Mucosa of descending colon (tissue), 3 donors: ENCODE data around the gene ZNF569. TPM values are rescaled to one million over a fixed set of nuclear protein-coding genes. Genes with fewer than 3 reads are reported as not detected.
A peak's percentile ranks its signal among the peaks of the same experiment; 100 is the strongest.

ENCODE experiments used
- ATAC-seq: fragments of 200-7000 bp; cut with Tn5 transposase; one replicate; pipeline ENCODE4 v1.9.1; 2020; ENCODE audit warnings: mild to moderate bottlenecking, moderate library complexity
- DNase-seq, 3 donors: peaks; one replicate each; pipeline ENCODE4 v3.0.0-alpha.2; 2020
- H3K36me3 ChIP-seq: fragments of 200-600 bp; one replicate; pipeline ENCODE4 v1.8.0; 2021; ENCODE audit warnings: low read depth, mild to moderate bottlenecking
- H3K4me1 ChIP-seq: fragments of 200-600 bp; one replicate; pipeline ENCODE4 v1.8.0; 2021; ENCODE audit warnings: low read depth, mild to moderate bottlenecking
- H3K4me3 ChIP-seq: fragments of 200-600 bp; one replicate; pipeline ENCODE4 v1.8.0; 2021; ENCODE audit warnings: mild to moderate bottlenecking
- H3K9me3 ChIP-seq: fragments of 200-600 bp; one replicate; pipeline ENCODE4 v1.8.0; 2021; ENCODE audit warnings: mild to moderate bottlenecking
- intact Hi-C, 2 donors: fragments of 100-400 bp; cut with DNase I in 1 of 2; cut with micrococcal nuclease in 1 of 2; formaldehyde crosslinking; loops; one replicate each; pipeline versions ENCODE4 v1.11.0 to v1.11.1; 2022; cut with DNase I, micrococcal nuclease
- long read RNA-seq, 2 donors: library from polyadenylated mRNA; unstranded; transcript quantifications; one replicate each; pipeline ENCODE4 v2.0.0, GENCODE V29; 2019 to 2021
- total RNA-seq, 3 donors: library from RNA; stranded (reverse); fragmentation: NEBNext Ultra II Directional in 2 of 3; extraction: Animal tissue kit (Norgen Biotek cat#: 25700) in 2 of 3; gene quantifications; one replicate each; pipeline versions ENCODE4 v1.2.1 to v1.2.4, GENCODE V29; 2021 to 2023
- TF ChIP-seq, protein P1 (sequence below): fragments of 200-600 bp; IDR thresholded peaks from one replicate; pipeline ENCODE4 v1.8.0; 2022; ENCODE audit warnings: antibody characterized with exemption, mild to moderate bottlenecking
- donor health status: DM: no; HTN: no; CAD: no; lungs with moderate emphysema.
- donor health status: DM: no; HTN: no; CAD: no.
- donor health status: DM: no; HTN: yes; CAD: no.

Gene ZNF569
- total RNA-seq: 1 to 10 TPM; 1.8 to 6.3 (median 2.1) TPM
- long read RNA-seq, donor 1, partial matches to known transcripts: 1 of 4 reads
- long read RNA-seq, donor 1, other reads (novel, unspliced or antisense): 3 of 4 reads
- long read RNA-seq, donor 2: 0 reads

- peaks cover 18% of the 10 kb centered on the region for H3K4me1 ChIP-seq
- intact Hi-C loops: no loop called here
- DNase-seq (peak; percentile 89 to 96 (median 93)), ATAC-seq (peak; percentile 90)
- no peaks in the 10 kb centered on the region for H3K36me3 ChIP-seq
- TF ChIP-seq, protein P1, sequence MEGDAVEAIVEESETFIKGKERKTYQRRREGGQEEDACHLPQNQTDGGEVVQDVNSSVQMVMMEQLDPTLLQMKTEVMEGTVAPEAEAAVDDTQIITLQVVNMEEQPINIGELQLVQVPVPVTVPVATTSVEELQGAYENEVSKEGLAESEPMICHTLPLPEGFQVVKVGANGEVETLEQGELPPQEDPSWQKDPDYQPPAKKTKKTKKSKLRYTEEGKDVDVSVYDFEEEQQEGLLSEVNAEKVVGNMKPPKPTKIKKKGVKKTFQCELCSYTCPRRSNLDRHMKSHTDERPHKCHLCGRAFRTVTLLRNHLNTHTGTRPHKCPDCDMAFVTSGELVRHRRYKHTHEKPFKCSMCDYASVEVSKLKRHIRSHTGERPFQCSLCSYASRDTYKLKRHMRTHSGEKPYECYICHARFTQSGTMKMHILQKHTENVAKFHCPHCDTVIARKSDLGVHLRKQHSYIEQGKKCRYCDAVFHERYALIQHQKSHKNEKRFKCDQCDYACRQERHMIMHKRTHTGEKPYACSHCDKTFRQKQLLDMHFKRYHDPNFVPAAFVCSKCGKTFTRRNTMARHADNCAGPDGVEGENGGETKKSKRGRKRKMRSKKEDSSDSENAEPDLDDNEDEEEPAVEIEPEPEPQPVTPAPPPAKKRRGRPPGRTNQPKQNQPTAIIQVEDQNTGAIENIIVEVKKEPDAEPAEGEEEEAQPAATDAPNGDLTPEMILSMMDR: no peak
- peak within 1 kb of the TSS; percentile 36 for H3K4me3 ChIP-seq
- H3K9me3 ChIP-seq: peaks cover 17% of the 10 kb centered on the region
Observed at GRCh38 chr19:37466798-37467607, at the start of gene ZNF569. Gene ZNF569, minus strand, starts transcription at chr19:37467444. Its CDS starts 22,523 bp downstream, at chr19:37444921.

DNA sequence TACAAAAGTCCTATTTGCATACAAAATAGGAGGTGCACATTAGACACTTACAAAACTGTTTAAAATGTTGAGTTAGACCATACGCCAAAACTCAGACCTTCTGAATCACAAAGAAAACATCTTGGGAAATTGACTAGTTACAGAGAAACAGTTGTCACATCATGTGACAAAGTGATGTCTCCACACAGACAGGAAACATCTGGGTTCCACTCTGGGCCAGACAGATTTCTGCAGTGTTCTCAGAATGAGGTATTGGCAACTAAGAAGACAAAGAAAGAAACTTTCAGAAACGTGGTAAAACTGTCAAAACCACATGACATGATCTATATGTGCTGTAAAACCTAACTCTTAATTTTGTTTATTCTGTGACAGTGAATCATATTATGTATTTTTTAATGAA is 46.2 kb upstream of the ZNF569 start:
- TF ChIP-seq, protein P1: no peak
- no peaks in the 10 kb centered on the region for H3K4me1 ChIP-seq
- H3K36me3 ChIP-seq: no peaks in the 10 kb centered on the region
- H3K4me3 ChIP-seq: no peak overlapping the region
- ATAC-seq (no peak), DNase-seq (no peak)
- intact Hi-C loops: no loop called here
- peaks cover 32% of the 10 kb centered on the region for H3K9me3 ChIP-seq

DNA sequence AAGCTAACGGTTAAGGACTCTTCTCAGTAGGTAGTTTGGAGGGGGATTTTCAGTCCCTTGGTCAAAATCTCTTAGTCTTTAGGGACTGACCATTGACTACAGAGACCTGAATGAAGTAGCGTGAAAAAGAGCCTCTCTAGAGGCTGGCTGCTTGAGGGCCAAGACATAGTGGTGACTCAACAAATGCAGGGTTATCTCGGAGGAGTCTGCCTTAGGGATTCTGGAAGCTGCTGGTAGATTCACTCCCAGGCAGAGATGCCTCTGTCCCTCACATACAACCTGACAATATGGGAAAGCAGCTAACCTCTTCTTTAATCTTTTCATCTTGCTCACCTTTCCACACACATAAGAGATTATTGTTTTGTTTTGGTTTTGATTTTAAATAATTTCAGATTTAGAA is 44.6 kb upstream of the ZNF569 start:
- H3K36me3 ChIP-seq: no peaks in the 10 kb centered on the region
- no peak overlapping the region for H3K4me3 ChIP-seq
- ATAC-seq (no peak), DNase-seq (no peak)
- peaks cover 20% of the 10 kb centered on the region for H3K9me3 ChIP-seq
- TF ChIP-seq, protein P1: no peak
- peaks cover 4% of the 10 kb centered on the region for H3K4me1 ChIP-seq
- intact Hi-C loops: no loop called here

GRCh38 chr19:37511186-37511585 is 43.9 kb upstream of the ZNF569 start:
- TF ChIP-seq, protein P1: no peak

DNA sequence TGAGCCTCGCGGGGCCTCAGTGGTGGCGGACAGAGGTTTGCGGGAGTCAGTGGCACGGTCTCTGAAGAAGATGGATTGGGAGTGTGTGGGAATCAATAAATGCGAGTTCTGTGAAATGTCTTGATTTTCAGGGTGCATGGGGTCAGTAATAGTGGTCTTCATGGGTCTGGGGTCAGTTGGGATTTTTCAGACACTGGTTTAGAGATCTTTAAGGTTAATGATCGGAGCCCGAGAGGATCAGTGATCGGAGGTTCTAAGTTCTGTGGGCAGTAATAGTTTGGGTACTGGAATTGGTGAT is 39.9 kb upstream of the ZNF569 start:
- H3K4me3 ChIP-seq: peak overlapping the region; percentile 47
- peaks cover 4% of the 10 kb centered on the region for H3K4me1 ChIP-seq
- no peak for ATAC-seq
- peaks cover 17% of the 10 kb centered on the region for H3K9me3 ChIP-seq
- intact Hi-C loops: no loop called here
- H3K36me3 ChIP-seq: no peaks in the 10 kb centered on the region
- TF ChIP-seq, protein P1: no peak
- no peak for DNase-seq

More at GRCh38 chr19:37511186-37511585, 43.9 kb upstream of the ZNF569 start:
- Histone ChIP-seq H3K9me3 (peaks cover 14% of the 10 kb centered on the region), H3K4me1 (peaks cover 4% of the 10 kb centered on the region), H3K4me3 (no peak overlapping the region), H3K36me3 (no peaks in the 10 kb centered on the region)
- no peak for ATAC-seq
- DNase-seq: no peak
- intact Hi-C loops: no loop called here
